Gastroesophageal sphincter (tissue), 4 donors: ENCODE data around the gene SH3GL3. TPM values are rescaled to one million over a fixed set of nuclear protein-coding genes. Genes with fewer than 3 reads are reported as not detected.
A peak's percentile ranks its signal among the peaks of the same experiment; 100 is the strongest.

Experiments
- ATAC-seq: fragments of 150-250 bp; one replicate; pipeline ENCODE4 v1.9.1; 2016; ENCODE audit warnings: mild to moderate bottlenecking, moderate library complexity
- H3K27ac ChIP-seq, 4 donors: fragments of 200-600 bp; sonication (generic) in 3 of 4; 1 replicate in 3 of 4; 2 replicates in 1 of 4; pipeline ENCODE4 v1.5.1; 2016 to 2019
- H3K27me3 ChIP-seq: fragments of 200-600 bp; sonication (generic); one replicate; pipeline ENCODE4 v1.5.1; 2019
- H3K36me3 ChIP-seq, 2 donors: fragments of 200-600 bp; sonication (generic); one replicate each; pipeline ENCODE4 v1.5.1; 2019; ENCODE audit warnings: control low read depth in 1 of 2
- H3K4me1 ChIP-seq, 3 donors: fragments of 200-600 bp; sonication (generic); 1 replicate in 2 of 3; 2 replicates in 1 of 3; pipeline ENCODE4 v1.5.1; 2016 to 2019; ENCODE audit warnings: control low read depth in 2 of 3
- H3K4me3 ChIP-seq, 2 donors: fragments of 200-600 bp; sonication (generic); one replicate each; pipeline ENCODE4 v1.5.1; 2019; ENCODE audit warnings: mild to moderate bottlenecking in 1 of 2, moderate library complexity in 1 of 2
- H3K9me3 ChIP-seq, 3 donors: fragments of 200-600 bp; sonication (generic); one replicate each; pipeline ENCODE4 v1.5.1; 2017 to 2019; ENCODE audit warnings: control low read depth in 2 of 3
- EP300 ChIP-seq: sonication (generic); formaldehyde crosslinking; IDR thresholded peaks from one replicate; pipeline ENCODE4 v1.6.1; 2017; ENCODE audit warnings: antibody characterized with exemption, mild to moderate bottlenecking
- POLR2A ChIP-seq, 2 donors: fragments of 450-650 bp; IDR thresholded peaks; one replicate each; pipeline ENCODE4 v1.6.1; 2017; ENCODE audit warnings: antibody characterized with exemption in 2 of 2, mild to moderate bottlenecking in 2 of 2, moderate library complexity in 1 of 2
- POLR2AphosphoS5 ChIP-seq: sonication (generic); formaldehyde crosslinking; IDR thresholded peaks from one replicate; pipeline ENCODE4 v1.6.1; 2017; ENCODE audit warnings: antibody characterized with exemption
- WGBS, 2 donors: methylation state at CpG; one replicate each; pipeline ENCODE4 v1.1.5; 2018; ENCODE audit warnings: low coverage in 1 of 2; 5-methylcytosine and 5-hydroxymethylcytosine counted together
- total RNA-seq, 4 donors: library from RNA; depleted of rRNA; stranded (reverse); fragments of >200 nt; gene quantifications; one replicate each; pipeline ENCODE4 v1.1.0, GENCODE V29; 2016
- TF ChIP-seq, protein P1 (sequence below), 4 experiments: fragments of 200-600 bp in 2 of 4; fragments of 450-650 bp in 2 of 4; sonication (generic) in 1 of 4; IDR thresholded peaks; one replicate each; pipeline ENCODE4 v1.5.1; 2017 to 2019; ENCODE audit warnings: antibody characterized with exemption in 4 of 4, mild to moderate bottlenecking in 2 of 4, moderate library complexity in 2 of 4

The SH3GL3 gene
- total RNA-seq, 4 donors from 2014 or later = 0.31 to 0.94 TPM; not detected in 2

DNA sequence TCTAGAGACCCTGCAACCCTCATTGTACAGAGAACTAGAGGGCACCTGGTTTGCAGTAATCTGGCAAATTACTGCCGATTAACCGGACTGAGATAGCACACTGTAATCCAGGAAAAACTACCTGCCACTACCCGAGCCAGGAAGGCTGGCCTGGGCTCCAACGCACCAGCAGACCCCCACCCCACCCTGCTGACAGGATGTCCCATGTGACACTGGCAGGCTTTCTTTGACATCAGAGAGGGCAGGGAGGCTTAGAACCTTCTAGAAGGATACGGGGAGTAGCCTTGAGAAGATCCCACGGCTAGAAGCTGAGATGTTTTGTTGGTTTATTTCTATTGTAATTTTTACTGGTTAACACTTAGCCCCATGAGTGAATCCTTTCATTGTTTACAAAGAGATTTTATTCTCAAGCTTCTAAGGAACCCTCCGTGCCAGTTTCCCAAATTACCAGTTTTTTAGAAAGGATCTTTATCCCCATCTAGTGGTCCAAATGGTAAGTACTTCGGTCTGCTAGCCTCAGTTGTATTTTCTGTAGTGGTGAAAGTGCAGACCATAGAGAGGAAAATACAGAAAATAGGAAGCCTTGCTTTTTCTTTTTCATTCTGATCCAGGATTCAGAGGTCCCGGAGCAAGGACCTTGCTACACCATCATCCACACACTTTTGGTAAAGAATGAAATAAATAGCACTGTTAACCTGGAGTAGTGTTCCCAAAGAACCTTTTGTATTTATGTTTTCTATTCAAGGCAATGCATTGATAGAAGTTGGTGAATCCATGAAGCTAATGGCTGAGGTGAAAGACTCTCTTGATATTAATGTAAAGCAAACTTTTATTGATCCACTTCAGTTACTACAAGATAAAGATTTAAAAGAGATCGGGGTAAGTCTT, 124.9 kb downstream of the SH3GL3 start:
- H3K4me1 ChIP-seq = peaks cover 0 to 4% (median 0%) of the 10 kb centered on the region in 3 donors
- no peaks in the 10 kb centered on the region for H3K36me3 ChIP-seq
- H3K27ac ChIP-seq = no peak overlapping the region
- 38 to 40% methylated on average over 7 to 8 of the region's 10 CpGs for WGBS, 2 donors
- no peaks in the 10 kb centered on the region for H3K27me3 ChIP-seq
- no peak for ATAC-seq
- TF ChIP-seq POLR2AphosphoS5 = no peak
- TF ChIP-seq, protein P1, sequence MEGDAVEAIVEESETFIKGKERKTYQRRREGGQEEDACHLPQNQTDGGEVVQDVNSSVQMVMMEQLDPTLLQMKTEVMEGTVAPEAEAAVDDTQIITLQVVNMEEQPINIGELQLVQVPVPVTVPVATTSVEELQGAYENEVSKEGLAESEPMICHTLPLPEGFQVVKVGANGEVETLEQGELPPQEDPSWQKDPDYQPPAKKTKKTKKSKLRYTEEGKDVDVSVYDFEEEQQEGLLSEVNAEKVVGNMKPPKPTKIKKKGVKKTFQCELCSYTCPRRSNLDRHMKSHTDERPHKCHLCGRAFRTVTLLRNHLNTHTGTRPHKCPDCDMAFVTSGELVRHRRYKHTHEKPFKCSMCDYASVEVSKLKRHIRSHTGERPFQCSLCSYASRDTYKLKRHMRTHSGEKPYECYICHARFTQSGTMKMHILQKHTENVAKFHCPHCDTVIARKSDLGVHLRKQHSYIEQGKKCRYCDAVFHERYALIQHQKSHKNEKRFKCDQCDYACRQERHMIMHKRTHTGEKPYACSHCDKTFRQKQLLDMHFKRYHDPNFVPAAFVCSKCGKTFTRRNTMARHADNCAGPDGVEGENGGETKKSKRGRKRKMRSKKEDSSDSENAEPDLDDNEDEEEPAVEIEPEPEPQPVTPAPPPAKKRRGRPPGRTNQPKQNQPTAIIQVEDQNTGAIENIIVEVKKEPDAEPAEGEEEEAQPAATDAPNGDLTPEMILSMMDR (IDR thresholded peaks at IDR 0.05) = peak in 3 of 4 experiments; percentile 55 to 69 (median 58)
- TF ChIP-seq EP300 = no peak
- H3K9me3 ChIP-seq = no peaks in the 10 kb centered on the region
- no peak overlapping the region for H3K4me3 ChIP-seq

DNA sequence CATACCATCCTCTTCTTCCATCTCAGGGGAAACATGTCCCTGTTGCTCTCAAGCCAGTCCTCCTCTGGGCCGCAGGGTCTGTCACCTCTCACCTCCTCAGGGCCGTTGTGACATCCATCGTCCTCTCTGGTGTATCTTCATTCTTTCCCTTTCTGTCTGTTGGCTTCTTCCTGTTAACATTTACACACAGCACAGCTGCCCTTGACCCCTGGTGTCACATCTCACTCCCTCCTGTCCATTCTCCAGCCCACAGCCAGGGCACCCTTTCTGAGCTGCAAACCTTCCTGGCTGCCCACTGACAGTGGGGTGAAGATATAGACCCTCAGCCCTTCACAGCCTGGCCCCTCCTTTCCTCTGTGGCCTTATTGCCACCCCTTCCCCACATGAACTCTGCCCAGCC, 127.2 kb downstream of the SH3GL3 start:
- H3K4me3 ChIP-seq = no peak overlapping the region
- WGBS, 2 donors = 77 to 80% methylated on average over 3 of the region's 3 CpGs
- peaks cover 0 to 4% (median 0%) of the 10 kb centered on the region in 3 donors for H3K4me1 ChIP-seq
- no peak for TF ChIP-seq EP300
- TF ChIP-seq POLR2AphosphoS5 = no peak
- TF ChIP-seq, protein P1 (IDR thresholded peaks at IDR 0.05) = no peak
- no peak for TF ChIP-seq POLR2A (IDR thresholded peaks at IDR 0.05)
- no peaks in the 10 kb centered on the region for H3K27me3 ChIP-seq
- no peak overlapping the region for H3K27ac ChIP-seq
- no peak for ATAC-seq
- H3K36me3 ChIP-seq = no peaks in the 10 kb centered on the region
- H3K9me3 ChIP-seq = no peaks in the 10 kb centered on the region

DNA sequence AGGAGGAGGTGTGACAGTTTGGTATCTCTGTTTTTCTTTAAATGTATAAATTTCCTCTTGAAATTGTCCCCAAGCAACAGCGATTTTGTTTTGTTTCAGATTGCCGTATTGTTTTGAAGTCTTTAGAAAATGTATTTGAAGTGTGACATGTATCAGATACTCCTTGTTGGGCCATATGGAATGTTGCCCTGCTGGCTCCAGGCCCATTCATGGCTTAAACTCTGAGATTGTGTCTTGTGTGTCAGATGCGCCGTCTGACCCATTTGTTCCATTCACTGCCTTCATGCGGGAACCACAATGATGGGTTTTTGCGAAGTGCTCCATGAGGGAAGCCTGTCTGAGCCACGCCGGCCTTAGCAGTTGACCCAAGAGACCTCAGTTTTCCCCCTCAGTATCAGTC, 131.6 kb downstream of the SH3GL3 start:
- Histone ChIP-seq H3K4me1 (no peaks in the 10 kb centered on the region), H3K4me3 (no peak overlapping the region), H3K9me3 (no peaks in the 10 kb centered on the region), H3K27ac (no peak overlapping the region), H3K27me3 (no peaks in the 10 kb centered on the region), H3K36me3 (no peaks in the 10 kb centered on the region)
- 92 to 100% methylated on average over 1 to 6 of the region's 8 CpGs for WGBS, 2 donors
- no peak for ATAC-seq
- TF ChIP-seq POLR2AphosphoS5 = no peak
- TF ChIP-seq POLR2A (IDR thresholded peaks at IDR 0.05) = no peak
- TF ChIP-seq, protein P1 (IDR thresholded peaks at IDR 0.05) = no peak
- no peak for TF ChIP-seq EP300

DNA sequence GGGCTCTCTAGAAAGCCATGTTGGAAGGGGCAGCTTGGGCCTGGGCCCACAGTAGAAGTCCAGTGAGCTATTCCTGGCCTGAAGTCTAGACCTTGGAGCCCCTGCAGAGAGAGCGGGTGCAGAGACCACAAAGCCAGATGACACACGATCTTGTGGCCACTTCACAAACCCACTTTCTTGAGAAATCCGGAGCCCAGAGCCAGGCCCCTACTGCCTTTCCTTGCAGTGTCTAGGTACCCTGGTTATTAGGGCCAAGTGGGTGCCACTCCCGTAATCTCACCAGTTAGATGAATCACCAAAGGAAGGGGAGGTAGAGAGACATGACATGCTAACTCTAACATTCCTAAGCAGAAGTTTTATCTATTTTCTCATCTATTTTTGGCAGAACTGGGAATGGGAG, 134.2 kb downstream of the SH3GL3 start:
- WGBS, 2 donors = 80 to 86% methylated on average over 1 to 2 of the region's 4 CpGs
- Histone ChIP-seq H3K27me3 (no peaks in the 10 kb centered on the region), H3K27ac (no peak overlapping the region), H3K4me3 (no peak overlapping the region), H3K9me3 (no peaks in the 10 kb centered on the region), H3K36me3 (no peaks in the 10 kb centered on the region), H3K4me1 (no peaks in the 10 kb centered on the region)
- TF ChIP-seq POLR2A (IDR thresholded peaks at IDR 0.05) (no peak), EP300 (no peak), POLR2AphosphoS5 (no peak)
- TF ChIP-seq, protein P1 (IDR thresholded peaks at IDR 0.05) = no peak
- ATAC-seq = no peak

DNA sequence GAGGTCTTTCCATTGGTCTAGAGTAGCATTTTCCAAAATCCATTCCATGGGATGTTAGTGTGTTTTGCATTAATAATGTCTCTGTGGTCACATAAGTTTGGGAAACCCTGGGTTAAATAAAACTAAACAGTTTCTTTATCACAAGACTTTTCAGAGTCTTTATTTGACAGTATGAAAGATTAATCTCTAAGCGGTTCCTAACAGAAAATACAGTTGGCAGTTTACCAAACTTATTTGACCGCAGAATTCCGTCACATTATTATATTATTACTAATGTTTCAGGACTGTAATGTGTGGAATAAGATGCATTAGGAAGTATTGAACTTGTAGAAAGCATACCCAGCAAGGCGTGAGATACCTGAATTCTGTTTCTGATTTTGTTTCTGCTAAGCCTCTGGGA, 135.2 kb downstream of the SH3GL3 start:
- H3K4me1 ChIP-seq = no peaks in the 10 kb centered on the region
- no peaks in the 10 kb centered on the region for H3K36me3 ChIP-seq
- WGBS, 2 donors = 34 to 48% methylated on average over 4 of the region's 4 CpGs
- TF ChIP-seq POLR2A (IDR thresholded peaks at IDR 0.05) (no peak), EP300 (no peak)
- TF ChIP-seq, protein P1 (IDR thresholded peaks at IDR 0.05) = no peak
- H3K27ac ChIP-seq = no peak overlapping the region
- no peak overlapping the region for H3K4me3 ChIP-seq
- no peaks in the 10 kb centered on the region for H3K27me3 ChIP-seq
- no peak for ATAC-seq
- no peaks in the 10 kb centered on the region for H3K9me3 ChIP-seq
